HL-60 (cell line): ENCODE data around the gene GGA2.

ENCODE experiments used
- GABPA ChIP-seq: IDR thresholded peaks from 2 replicates; pipeline ENCODE4 v1.6.1; 2012; ENCODE audit warnings: low read depth
- POLR2AphosphoS5 ChIP-seq: IDR thresholded peaks from 2 replicates; pipeline ENCODE4 v1.6.1; 2012; ENCODE audit warnings: low read depth
- REST ChIP-seq: IDR thresholded peaks from 2 replicates; pipeline ENCODE4 v1.6.1; 2012; ENCODE audit warnings: low read depth; ENCODE audit not compliant: insufficient replicate concordance
- TF ChIP-seq, protein P1 (sequence below): IDR thresholded peaks from one replicate; pipeline ENCODE4 v1.5.1; 2011; ENCODE audit warnings: low read length, control low read depth, inconsistent platforms; ENCODE audit not compliant: insufficient read depth

DNA sequence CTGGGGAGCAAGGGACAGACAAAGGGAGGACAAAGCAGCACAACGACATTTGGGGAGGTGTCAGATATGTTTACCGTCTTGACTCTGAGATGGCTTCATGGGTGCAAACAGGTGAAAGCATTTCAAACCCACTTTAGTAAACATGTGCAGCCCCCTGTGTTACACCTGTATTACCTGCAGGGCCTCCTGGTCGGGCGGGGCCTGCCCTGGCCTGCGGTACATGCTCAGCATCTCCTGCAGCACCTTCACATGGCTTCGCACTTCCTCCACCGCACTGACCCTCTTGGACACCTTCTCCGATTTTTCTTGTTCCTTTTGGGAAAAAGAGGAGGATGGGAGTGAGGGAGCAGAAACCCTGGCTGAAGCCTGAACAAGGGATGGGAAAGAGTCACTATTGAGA is 24.5 kb downstream of the GGA2 start:
- TF ChIP-seq, protein P1, sequence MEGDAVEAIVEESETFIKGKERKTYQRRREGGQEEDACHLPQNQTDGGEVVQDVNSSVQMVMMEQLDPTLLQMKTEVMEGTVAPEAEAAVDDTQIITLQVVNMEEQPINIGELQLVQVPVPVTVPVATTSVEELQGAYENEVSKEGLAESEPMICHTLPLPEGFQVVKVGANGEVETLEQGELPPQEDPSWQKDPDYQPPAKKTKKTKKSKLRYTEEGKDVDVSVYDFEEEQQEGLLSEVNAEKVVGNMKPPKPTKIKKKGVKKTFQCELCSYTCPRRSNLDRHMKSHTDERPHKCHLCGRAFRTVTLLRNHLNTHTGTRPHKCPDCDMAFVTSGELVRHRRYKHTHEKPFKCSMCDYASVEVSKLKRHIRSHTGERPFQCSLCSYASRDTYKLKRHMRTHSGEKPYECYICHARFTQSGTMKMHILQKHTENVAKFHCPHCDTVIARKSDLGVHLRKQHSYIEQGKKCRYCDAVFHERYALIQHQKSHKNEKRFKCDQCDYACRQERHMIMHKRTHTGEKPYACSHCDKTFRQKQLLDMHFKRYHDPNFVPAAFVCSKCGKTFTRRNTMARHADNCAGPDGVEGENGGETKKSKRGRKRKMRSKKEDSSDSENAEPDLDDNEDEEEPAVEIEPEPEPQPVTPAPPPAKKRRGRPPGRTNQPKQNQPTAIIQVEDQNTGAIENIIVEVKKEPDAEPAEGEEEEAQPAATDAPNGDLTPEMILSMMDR = no peak
- TF ChIP-seq REST = no peak
- TF ChIP-seq POLR2AphosphoS5 = no peak
- TF ChIP-seq GABPA = no peak
